Naive thymus-derived CD4-positive, alpha-beta T cell (primary cell): ENCODE measurements around the gene TMEM95. TPM values are rescaled to one million over a fixed set of nuclear protein-coding genes. Genes with fewer than 3 reads are reported as not detected.
"Not testable (repeated sequence)": the region's sequence is repeated elsewhere in the genome, so short reads cannot be mapped to it uniquely, and the experiment has no call there.

Experiments used
- ATAC-seq: fragments of 150-1000 bp; cut with Tn5 transposase; 2 replicates; pipeline ENCODE4 v1.10.0; 2021; ENCODE audit warnings: mild to moderate bottlenecking, moderate library complexity
- CTCF ChIA-PET: fragments of 350-600 bp; sonication (Branson Sonifier 250); formaldehyde crosslinking; loops from one replicate; lab custom pipeline; 2021; ENCODE audit warnings: antibody characterized with exemption; lab: Charles Lee
- POLR2A ChIA-PET: fragments of 350-600 bp; sonication (Branson Sonifier 250); formaldehyde crosslinking; loops from one replicate; lab custom pipeline; 2021; ENCODE audit warnings: antibody characterized with exemption, inconsistent platforms; lab: Charles Lee
- DNase-seq, 9 donors: peaks; one replicate each; pipeline versions ENCODE4 v3.0.0 to v3.0.0-alpha.2; 2020 to 2022; ENCODE audit warnings: mixed read lengths in 1 of 9
- H3K27ac ChIP-seq: one replicate; pipeline ENCODE4 v1.7.0; 2013; ENCODE audit warnings: mild to moderate bottlenecking, low read depth, low read length, moderate library complexity
- H3K27me3 ChIP-seq, 2 donors: one replicate each; pipeline ENCODE4 v1.7.0; 2013; ENCODE audit warnings: low read length in 2 of 2, mild to moderate bottlenecking in 2 of 2, moderate library complexity in 2 of 2; ENCODE audit not compliant: control insufficient read depth in 2 of 2, insufficient read depth in 2 of 2
- H3K36me3 ChIP-seq, 3 experiments: 1 replicate in 2 of 3; 2 replicates in 1 of 3; pipeline ENCODE4 v1.7.0; 2013; ENCODE audit warnings: low read length in 3 of 3, mild to moderate bottlenecking in 3 of 3, moderate library complexity in 1 of 3; ENCODE audit not compliant: insufficient read depth in 3 of 3, control insufficient read depth in 2 of 3
- H3K4me1 ChIP-seq, 2 donors: one replicate each; pipeline ENCODE4 v1.7.0; 2013; ENCODE audit warnings: low read length in 2 of 2, mild to moderate bottlenecking in 2 of 2, moderate library complexity in 1 of 2; ENCODE audit not compliant: control insufficient read depth in 2 of 2, insufficient read depth in 2 of 2
- H3K4me3 ChIP-seq: 2 replicates; pipeline ENCODE4 v1.7.0; 2013; ENCODE audit warnings: mild to moderate bottlenecking, low read length
- H3K9me3 ChIP-seq, 3 experiments: 1 replicate in 2 of 3; 2 replicates in 1 of 3; pipeline ENCODE4 v1.7.0; 2013; ENCODE audit warnings: low read length in 3 of 3; ENCODE audit not compliant: control insufficient read depth in 2 of 3
- H3K27ac Mint-ChIP-seq, 9 donors: one replicate each; pipeline ENCODE4 v1.8.0; 2020 to 2022; ENCODE audit warnings: mixed read lengths in 9 of 9, mild to moderate bottlenecking in 8 of 9, moderate library complexity in 5 of 9, inconsistent platforms in 2 of 9
- H3K27me3 Mint-ChIP-seq, 5 donors: one replicate each; pipeline ENCODE4 v1.8.0; 2021 to 2022; ENCODE audit warnings: mixed read lengths in 5 of 5, mild to moderate bottlenecking in 1 of 5
- H3K36me3 Mint-ChIP-seq, 5 donors: one replicate each; pipeline ENCODE4 v1.8.0; 2020 to 2022; ENCODE audit warnings: mixed read lengths in 5 of 5, mild to moderate bottlenecking in 3 of 5, inconsistent platforms in 1 of 5
- H3K4me1 Mint-ChIP-seq, 7 donors: one replicate each; pipeline ENCODE4 v1.8.0; 2020 to 2022; ENCODE audit warnings: mixed read lengths in 7 of 7, mild to moderate bottlenecking in 3 of 7, inconsistent platforms in 1 of 7
- H3K4me3 Mint-ChIP-seq, 10 donors: one replicate each; pipeline ENCODE4 v1.8.0; 2020 to 2022; ENCODE audit warnings: mild to moderate bottlenecking in 10 of 10, mixed read lengths in 10 of 10, moderate library complexity in 6 of 10, inconsistent platforms in 2 of 10
- H3K9me3 Mint-ChIP-seq, 11 donors: one replicate each; pipeline ENCODE4 v1.8.0; 2020 to 2022; ENCODE audit warnings: mixed read lengths in 11 of 11, mild to moderate bottlenecking in 4 of 11, inconsistent platforms in 1 of 11, moderate library complexity in 1 of 11
- intact Hi-C, 2 donors: fragments of 100-400 bp; cut with micrococcal nuclease; formaldehyde crosslinking; loops; one replicate each; pipeline ENCODE4 v1.15.1; 2023
- polyA plus RNA-seq, 2 donors: library from polyadenylated mRNA; unstranded; fragments of 300-500 nt; fragmentation: Illumina TruSeq; gene quantifications; one replicate each; pipeline ENCODE4 v1.2.3, GENCODE V29; 2021
- total RNA-seq, 6 experiments: library from RNA in 5 of 6; stranded (reverse) in 5 of 6; gene quantifications; 1 replicate in 5 of 6; 2 replicates in 1 of 6; pipeline ENCODE4 v1.2.3 and lab custom pipeline; 2021 to 2026

TMEM95 gene
- total and polyA plus RNA-seq, 7 experiments from 2014 or later, result not detected

GRCh38 chr17:7367918-7368598, 13.1 kb downstream of the TMEM95 start:
- peaks cover 0 to 17% (median 0%) of the 10 kb centered on the region in 5 donors for H3K27me3 Mint-ChIP-seq
- CTCF ChIA-PET, result interaction anchor here (0.6 kb wide), 1 partner anchor 13 kb away, joined by 4 read pairs; the partner anchor contains the start of gene TMEM95

GRCh38 chr17:7368599-7368994, 13.6 kb downstream of the TMEM95 start:
- H3K4me3 Mint-ChIP-seq, H3K9me3 ChIP-seq, H3K27ac ChIP-seq, DNase-seq, H3K27me3 ChIP-seq, intact Hi-C loops, H3K4me3 ChIP-seq, H3K36me3 ChIP-seq, H3K4me1 Mint-ChIP-seq, H3K36me3 Mint-ChIP-seq, ATAC-seq, POLR2A ChIA-PET, H3K4me1 ChIP-seq, H3K27ac Mint-ChIP-seq, H3K9me3 Mint-ChIP-seq: not testable (repeated sequence)
- CTCF ChIA-PET, result interaction anchor here (2.3 kb wide), 1 partner anchor 12 kb away, joined by 8 read pairs; no protein-coding TSS in a partner anchor
- H3K27me3 Mint-ChIP-seq, result peaks cover 0 to 17% (median 0%) of the 10 kb centered on the region in 5 donors

More at GRCh38 chr17:7367918-7368598, 13.1 kb downstream of the TMEM95 start:
- Histone ChIP-seq H3K9me3 (no peaks in the 10 kb centered on the region), H3K27ac (no peak overlapping the region), H3K27me3 (no peaks in the 10 kb centered on the region), H3K4me1 (no peaks in the 10 kb centered on the region), H3K36me3 (no peaks in the 10 kb centered on the region), H3K4me3 (no peak overlapping the region)
- DNase-seq, result no peak
- Mint-ChIP-seq H3K4me3 (no peak overlapping the region), H3K4me1 (peaks cover 0 to 3% (median 0%) of the 10 kb centered on the region in 7 donors), H3K36me3 (no peaks in the 10 kb centered on the region), H3K9me3 (no peaks in the 10 kb centered on the region), H3K27ac (no peak overlapping the region)
- POLR2A ChIA-PET, result interaction anchor here (0.6 to 0.9 kb wide), 2 partner anchors 19 to 938 kb away, joined by 3 to 6 read pairs; no protein-coding TSS in a partner anchor
- intact Hi-C loops, result no loop called here
- ATAC-seq, result no peak

GRCh38 chr17:7369825-7370224, 14.9 kb downstream of the TMEM95 start:
- ChIA-PET CTCF (interaction anchor here (2.3 kb wide), 1 partner anchor 14 kb away, joined by 8 read pairs; no protein-coding TSS in a partner anchor), POLR2A (interaction anchor here (0.9 kb wide), 1 partner anchor 10 kb away, joined by 3 read pairs; no protein-coding TSS in a partner anchor)
- no peaks in the 10 kb centered on the region for H3K9me3 ChIP-seq
- Mint-ChIP-seq H3K9me3 (no peaks in the 10 kb centered on the region), H3K27me3 (peaks cover 0 to 20% (median 0%) of the 10 kb centered on the region in 5 donors), H3K4me3 (no peak overlapping the region), H3K27ac (peak overlapping the region in 1 of 9 donors; percentile 74), H3K4me1 (peaks cover 0 to 4% (median 0%) of the 10 kb centered on the region in 7 donors), H3K36me3 (no peaks in the 10 kb centered on the region)
- DNase-seq (no peak), ATAC-seq (no peak)
- intact Hi-C loops, result no loop called here
- no peaks in the 10 kb centered on the region for H3K27me3 ChIP-seq
- H3K36me3 ChIP-seq, result no peaks in the 10 kb centered on the region
- H3K4me3 ChIP-seq, result no peak overlapping the region
- H3K27ac ChIP-seq, result no peak overlapping the region
- no peaks in the 10 kb centered on the region for H3K4me1 ChIP-seq

- intact Hi-C loops, result no loop called here
- no peak for DNase-seq
Measured at GRCh38 chr17:7370853-7371252, 15.9 kb downstream of the TMEM95 start.

GRCh38 chr17:7374353-7374752, 19.4 kb downstream of the TMEM95 start:
- peaks cover 0 to 4% (median 0%) of the 10 kb centered on the region in 5 donors for H3K36me3 Mint-ChIP-seq
- H3K9me3 ChIP-seq, result no peaks in the 10 kb centered on the region
- DNase-seq (no peak), ATAC-seq (no peak)
- H3K4me1 Mint-ChIP-seq, result peaks cover 0 to 3% (median 0%) of the 10 kb centered on the region in 7 donors
- H3K9me3 Mint-ChIP-seq, result peaks cover 0 to 4% (median 0%) of the 10 kb centered on the region in 11 donors
- no peak overlapping the region for H3K27ac Mint-ChIP-seq
- ChIA-PET CTCF (interaction anchor here (0.6 kb wide), 1 partner anchor 9 kb away, joined by 4 read pairs; no protein-coding TSS in a partner anchor), POLR2A (interaction anchor here (0.6 to 4.5 kb wide), 2 partner anchors 10 to 81 kb away, joined by 3 to 21 read pairs; no protein-coding TSS in a partner anchor)
- H3K27ac ChIP-seq, result no peak overlapping the region
- no peaks in the 10 kb centered on the region for H3K4me1 ChIP-seq
- peaks cover 5 to 30% (median 15%) of the 10 kb centered on the region in 5 donors for H3K27me3 Mint-ChIP-seq
- intact Hi-C loops, result no loop called here
- H3K4me3 Mint-ChIP-seq, result no peak overlapping the region
- no peak overlapping the region for H3K4me3 ChIP-seq
- H3K36me3 ChIP-seq, result no peaks in the 10 kb centered on the region
- H3K27me3 ChIP-seq, result no peaks in the 10 kb centered on the region

More at GRCh38 chr17:7370853-7371252, 15.9 kb downstream of the TMEM95 start:
- no peak for ATAC-seq
- H3K27me3 Mint-ChIP-seq, result peaks cover 0 to 20% (median 0%) of the 10 kb centered on the region in 5 donors
- no peaks in the 10 kb centered on the region for H3K36me3 Mint-ChIP-seq
- Histone ChIP-seq H3K36me3 (no peaks in the 10 kb centered on the region), H3K9me3 (no peaks in the 10 kb centered on the region), H3K27me3 (no peaks in the 10 kb centered on the region), H3K27ac (no peak overlapping the region), H3K4me3 (no peak overlapping the region), H3K4me1 (no peaks in the 10 kb centered on the region)
- ChIA-PET POLR2A (interaction anchor here (0.6 to 0.9 kb wide), 2 partner anchors 9 to 144 kb away, joined by 3 read pairs; no protein-coding TSS in a partner anchor), CTCF (interaction anchor here (0.7 to 2.3 kb wide), 2 partner anchors 14 to 15 kb away, joined by 6 to 8 read pairs; no protein-coding TSS in a partner anchor)
- H3K4me1 Mint-ChIP-seq, result peaks cover 0 to 4% (median 0%) of the 10 kb centered on the region in 7 donors
- no peak overlapping the region for H3K4me3 Mint-ChIP-seq
- H3K9me3 Mint-ChIP-seq, result no peaks in the 10 kb centered on the region
- H3K27ac Mint-ChIP-seq, result no peak overlapping the region

- ChIA-PET CTCF (no interaction called here), POLR2A (no interaction called here)
- Histone ChIP-seq H3K36me3 (no peaks in the 10 kb centered on the region), H3K9me3 (no peaks in the 10 kb centered on the region), H3K27me3 (peaks cover 0 to 11% of the 10 kb centered on the region in 2 donors), H3K27ac (no peak overlapping the region), H3K4me1 (peaks cover 4 to 7% of the 10 kb centered on the region in 2 donors), H3K4me3 (no peak overlapping the region)
- Mint-ChIP-seq H3K36me3 (peaks cover 0 to 10% (median 0%) of the 10 kb centered on the region in 5 donors), H3K4me3 (no peak overlapping the region), H3K4me1 (peaks cover 5 to 19% (median 10%) of the 10 kb centered on the region in 7 donors), H3K27ac (no peak overlapping the region), H3K27me3 (peaks cover 33 to 53% (median 43%) of the 10 kb centered on the region in 5 donors), H3K9me3 (peaks cover 0 to 7% (median 0%) of the 10 kb centered on the region in 11 donors)
- no peak for DNase-seq
- no peak for ATAC-seq
- intact Hi-C loops, result no loop called here
Measured at GRCh38 chr17:7379134-7379533, 24.2 kb downstream of the TMEM95 start.
